GM18502 (cell line): ENCODE measurements around the gene CCNI2.

Experiments
- ATAC-seq: cut with Tn5 transposase; IDR thresholded peaks from one replicate; pipeline ENCODE4 v1.9.1; 2021; ENCODE audit warnings: mild to moderate bottlenecking; ENCODE audit not compliant: unreplicated experiment, poor library complexity

The CCNI2 gene

GRCh38 chr5:132764671-132765238 lies 17.5 kb downstream of the CCNI2 start:
- no peak for ATAC-seq

DNA sequence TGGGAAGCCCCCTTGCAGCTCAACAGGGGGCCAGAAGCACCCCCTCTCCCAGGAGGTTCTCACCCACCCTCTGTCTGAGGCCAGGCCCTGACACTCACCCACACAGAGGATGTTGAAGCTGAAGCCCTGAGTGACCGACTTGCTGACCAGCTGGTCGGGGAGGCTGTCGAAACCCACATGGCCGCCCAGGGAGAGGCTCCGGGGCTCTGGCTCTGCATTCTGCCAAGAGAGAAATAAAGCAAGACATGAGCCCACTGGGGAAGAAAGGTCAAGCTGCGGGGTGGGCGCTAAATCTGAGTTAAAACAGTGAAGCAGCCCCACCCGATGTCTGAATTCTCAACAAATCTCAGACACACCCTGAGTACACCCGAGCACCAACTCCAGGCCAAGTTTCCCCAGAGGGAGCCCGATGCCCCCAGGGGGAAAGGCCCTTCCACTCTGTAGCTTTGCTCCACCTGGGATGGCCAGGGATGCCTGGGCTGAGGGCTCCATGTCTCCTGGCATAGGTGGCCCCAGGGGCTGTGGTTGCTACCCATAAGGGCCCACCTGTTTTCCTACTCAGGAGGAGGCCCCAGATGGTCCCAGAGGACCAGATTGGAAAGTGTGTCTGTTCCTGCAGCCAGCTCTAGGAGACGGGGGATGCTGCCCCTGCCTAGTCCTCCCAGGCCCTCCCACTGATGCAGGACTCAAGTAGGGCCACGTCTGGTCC lies 18.2 kb downstream of the CCNI2 start:
- no peak for ATAC-seq

- ATAC-seq: no peak
Measured at GRCh38 chr5:132766020-132766805, 19.0 kb downstream of the CCNI2 start.

DNA sequence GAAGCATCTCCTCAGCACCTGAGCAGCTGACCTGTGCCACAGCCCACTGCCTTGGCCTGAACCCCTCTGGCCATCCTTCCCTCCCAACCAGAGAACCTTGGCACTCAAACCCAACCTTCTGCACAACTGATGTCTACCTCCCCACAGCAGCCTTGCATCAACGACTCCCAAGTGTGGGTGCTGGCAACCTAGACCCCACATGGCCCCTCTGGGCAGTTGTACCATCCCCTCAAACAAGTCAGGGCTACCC lies 19.5 kb downstream of the CCNI2 start:
- ATAC-seq: no peak

- no peak for ATAC-seq
Measured at GRCh38 chr5:132767150-132767549, 19.9 kb downstream of the CCNI2 start.

DNA sequence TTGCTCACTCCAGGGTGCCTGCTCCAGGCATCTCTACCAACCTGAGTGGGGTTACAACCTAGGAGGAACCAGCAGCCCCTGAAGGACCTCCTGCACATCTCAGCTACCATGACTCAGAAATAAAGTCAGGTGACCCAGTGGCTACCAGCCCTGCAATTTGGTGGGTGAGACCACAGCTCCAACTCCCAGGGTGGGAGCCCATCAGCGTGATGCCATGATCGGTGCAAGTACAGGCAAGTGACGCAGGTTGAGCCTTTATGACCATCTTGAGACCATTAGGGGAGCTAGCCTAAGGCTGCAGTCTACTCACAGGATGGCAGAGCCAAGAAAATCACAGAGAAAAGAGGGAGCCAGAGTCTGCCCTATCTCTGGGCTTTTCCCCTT lies 21.3 kb downstream of the CCNI2 start:
- no peak for ATAC-seq

- ATAC-seq: no peak
Measured at GRCh38 chr5:132770476-132771159, 23.4 kb downstream of the CCNI2 start.

- no peak for ATAC-seq
Measured at GRCh38 chr5:132771503-132771998, 24.3 kb downstream of the CCNI2 start.

DNA sequence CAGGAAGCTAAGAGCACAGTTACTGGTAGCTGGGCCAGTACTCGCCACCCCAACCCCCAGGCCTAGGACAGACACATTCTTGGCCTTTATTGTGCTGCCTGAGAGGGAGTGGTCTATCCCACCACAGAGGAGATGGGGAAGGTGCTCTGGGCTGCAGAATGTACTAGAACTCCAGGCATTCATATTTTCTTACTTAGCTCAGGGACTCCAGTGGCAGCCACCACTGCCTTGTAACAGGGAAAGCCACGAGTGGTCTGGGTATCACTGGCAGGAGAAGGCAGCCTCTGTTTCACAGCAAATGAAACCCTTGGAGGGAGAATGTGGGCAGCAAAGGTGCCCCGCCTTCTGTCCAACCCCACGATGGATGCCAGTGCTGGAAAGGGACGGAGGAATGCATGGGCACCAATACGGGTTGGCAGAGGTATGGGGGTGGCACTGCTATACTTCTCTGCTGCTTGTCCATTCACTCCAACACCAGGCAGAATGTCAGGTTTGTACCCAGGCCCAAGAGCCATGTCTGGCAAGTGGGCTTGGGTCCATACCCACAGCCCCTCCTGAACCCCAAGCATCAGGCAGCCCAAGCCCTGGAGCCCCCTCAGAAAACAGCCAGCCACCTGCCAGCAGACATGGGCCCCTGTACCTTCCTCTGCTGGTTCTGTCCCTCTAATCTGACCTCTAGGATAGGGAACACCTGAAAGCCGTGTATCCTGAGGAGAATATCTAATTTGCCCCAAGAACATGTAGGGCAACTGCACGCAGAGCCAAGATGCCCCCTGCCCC lies 25.3 kb downstream of the CCNI2 start:
- ATAC-seq: no peak

DNA sequence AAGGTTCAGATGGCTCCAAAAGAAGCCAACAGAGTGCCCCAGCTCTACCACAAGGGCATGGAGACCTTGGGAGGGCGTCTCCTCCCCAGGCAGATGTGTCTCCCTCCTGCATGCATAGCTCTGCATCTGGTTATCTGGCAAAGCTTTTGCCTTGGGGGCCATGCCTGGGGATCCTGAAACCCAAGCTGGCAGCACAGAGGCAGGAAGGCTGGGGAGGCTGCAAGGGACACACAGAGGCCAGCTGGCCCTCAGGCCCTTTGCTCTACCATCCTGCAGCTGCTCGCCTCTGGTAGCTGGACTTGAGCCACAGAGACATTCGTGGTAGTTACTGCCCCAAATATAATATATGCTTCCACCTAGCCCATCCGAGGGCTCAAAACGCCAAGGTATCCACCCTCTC lies 25.9 kb downstream of the CCNI2 start:
- no peak for ATAC-seq

GRCh38 chr5:132773601-132774355 lies 26.6 kb downstream of the CCNI2 start:
- ATAC-seq: no peak

DNA sequence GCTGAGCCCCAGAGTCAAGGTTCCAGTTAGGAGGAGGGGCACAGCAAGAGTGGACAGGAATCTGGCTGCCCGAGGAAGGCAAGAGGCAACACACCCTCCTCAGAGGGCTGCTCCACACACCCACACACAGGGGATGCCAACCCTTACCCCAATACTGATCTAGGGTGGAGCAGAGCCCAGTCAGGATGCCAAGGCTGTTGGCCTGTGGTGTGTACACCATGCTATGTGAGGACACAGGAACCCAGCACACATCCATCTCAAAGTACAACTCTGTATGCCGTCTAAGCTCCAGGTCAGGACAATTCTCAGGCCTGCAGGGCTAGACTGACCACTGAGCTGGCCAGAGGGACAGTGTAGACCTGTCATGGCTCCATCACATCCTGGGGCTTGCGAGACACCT lies 27.2 kb downstream of the CCNI2 start:
- ATAC-seq: no peak

DNA sequence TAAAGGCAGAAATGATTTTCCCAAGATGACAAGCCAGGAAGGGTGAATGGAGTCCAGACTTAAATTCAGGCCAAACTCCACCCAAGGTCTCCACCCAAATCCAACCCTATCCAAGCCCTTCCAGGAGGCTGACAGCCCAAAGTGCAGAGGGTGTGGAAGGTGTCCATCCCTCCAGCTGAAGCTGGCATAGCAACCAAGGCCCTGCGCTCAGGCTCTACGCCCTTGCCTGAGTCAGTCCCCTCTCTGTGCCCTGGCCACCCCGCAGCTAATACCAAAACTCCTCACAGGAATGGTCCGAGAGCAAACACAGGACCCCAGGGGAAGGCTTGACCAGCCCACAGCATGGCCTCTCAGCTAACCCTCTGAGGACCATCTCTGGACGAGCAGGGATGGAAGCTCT lies 27.7 kb downstream of the CCNI2 start:
- ATAC-seq: no peak

- ATAC-seq: no peak
Measured at GRCh38 chr5:132775476-132775961, 28.3 kb downstream of the CCNI2 start.

GRCh38 chr5:132776131-132776937 lies 29.1 kb downstream of the CCNI2 start:
- peak; percentile 26 for ATAC-seq

DNA sequence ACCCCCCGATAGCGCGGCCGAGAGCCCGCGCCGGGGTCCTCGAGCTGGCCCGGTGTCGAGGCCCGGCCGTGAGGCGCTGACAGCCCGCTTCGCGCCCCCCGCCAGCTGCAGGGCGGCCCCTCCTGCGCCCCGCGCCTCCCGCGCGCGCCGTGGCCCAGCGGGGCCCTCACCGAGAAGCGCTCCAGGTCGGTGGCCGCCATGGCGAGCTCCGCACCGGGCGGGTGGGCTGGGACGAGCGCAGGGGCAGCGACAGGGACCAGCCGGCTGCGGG lies 29.6 kb downstream of the CCNI2 start:
- no peak for ATAC-seq

- peak; percentile 61 for ATAC-seq
Measured at GRCh38 chr5:132777209-132778069, 30.2 kb downstream of the CCNI2 start, which contains the start of gene SEPTIN8. TSS of gene SEPTIN8 (minus strand) at chr5:132777239. CDS start at chr5:132777137, 102 bp downstream.

DNA sequence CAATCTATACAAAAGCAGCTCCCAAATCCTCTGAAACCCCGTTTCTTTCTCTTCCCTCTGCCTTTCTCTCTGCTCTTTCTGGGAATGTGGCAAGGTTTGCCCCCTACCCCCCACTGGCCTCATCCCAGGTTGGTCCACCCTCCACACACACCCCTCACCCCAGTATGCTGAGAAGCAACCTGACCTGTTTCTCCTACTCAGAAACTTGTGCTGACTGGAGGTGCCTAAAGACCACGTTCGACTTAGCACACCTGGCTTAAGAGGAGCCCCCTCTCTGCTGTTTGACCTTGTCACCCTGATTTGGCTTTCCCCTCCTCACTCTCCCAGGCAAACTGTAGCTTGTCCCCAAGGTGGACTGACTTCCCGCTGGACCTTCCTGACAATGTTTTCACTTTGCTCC lies 30.9 kb downstream of the CCNI2 start:
- no peak for ATAC-seq
